Keratinocyte (primary cell): Measurements from ENCODE around the gene SLC25A34.
A peak's percentile ranks its signal among the peaks of the same experiment; 100 is the strongest.

Experiments
- EZH2 ChIP-seq: IDR thresholded peaks from one replicate; pipeline ENCODE4 v1.6.1; 2012; ENCODE audit warnings: inconsistent platforms, mild to moderate bottlenecking, low read length, moderate library complexity
- TF ChIP-seq, protein P1 (sequence below), 3 experiments: IDR thresholded peaks in 1 of 3; conservative IDR thresholded peaks in 1 of 3; optimal IDR thresholded peaks in 1 of 3; 2 replicates in 2 of 3; 3 replicates in 1 of 3; pipeline versions ENCODE3 to v1.5.1; 2011; ENCODE audit warnings: low read length in 3 of 3, mild to moderate bottlenecking in 3 of 3, moderate library complexity in 2 of 3, control low read depth in 1 of 3, inconsistent platforms in 1 of 3; ENCODE audit not compliant: insufficient read depth in 2 of 3; ENCODE audit errors: extremely low read depth in 1 of 3

GRCh38 chr1:15736038-15736891 lies at the start of gene SLC25A34:
- TF ChIP-seq, protein P1, sequence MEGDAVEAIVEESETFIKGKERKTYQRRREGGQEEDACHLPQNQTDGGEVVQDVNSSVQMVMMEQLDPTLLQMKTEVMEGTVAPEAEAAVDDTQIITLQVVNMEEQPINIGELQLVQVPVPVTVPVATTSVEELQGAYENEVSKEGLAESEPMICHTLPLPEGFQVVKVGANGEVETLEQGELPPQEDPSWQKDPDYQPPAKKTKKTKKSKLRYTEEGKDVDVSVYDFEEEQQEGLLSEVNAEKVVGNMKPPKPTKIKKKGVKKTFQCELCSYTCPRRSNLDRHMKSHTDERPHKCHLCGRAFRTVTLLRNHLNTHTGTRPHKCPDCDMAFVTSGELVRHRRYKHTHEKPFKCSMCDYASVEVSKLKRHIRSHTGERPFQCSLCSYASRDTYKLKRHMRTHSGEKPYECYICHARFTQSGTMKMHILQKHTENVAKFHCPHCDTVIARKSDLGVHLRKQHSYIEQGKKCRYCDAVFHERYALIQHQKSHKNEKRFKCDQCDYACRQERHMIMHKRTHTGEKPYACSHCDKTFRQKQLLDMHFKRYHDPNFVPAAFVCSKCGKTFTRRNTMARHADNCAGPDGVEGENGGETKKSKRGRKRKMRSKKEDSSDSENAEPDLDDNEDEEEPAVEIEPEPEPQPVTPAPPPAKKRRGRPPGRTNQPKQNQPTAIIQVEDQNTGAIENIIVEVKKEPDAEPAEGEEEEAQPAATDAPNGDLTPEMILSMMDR (optimal IDR thresholded peaks at IDR 0.05 in 1 of 3, IDR thresholded peaks at IDR 0.05 in 1 of 3, conservative IDR thresholded peaks at IDR 0.05 in 1 of 3; ENCODE audit: extremely low read depth in 1 of 3, insufficient read depth in 2 of 3, low read length in 3 of 3) = peak in 1 of 3 experiments; percentile 15
- TF ChIP-seq EZH2 = no peak
